Activated CD4-positive, alpha-beta memory T cell treated with anti-CD3 and anti-CD28 coated beads for 36 hours (primary cell): ENCODE data around the gene RAB6A. TPM values are rescaled to one million over a fixed set of nuclear protein-coding genes. Genes with fewer than 3 reads are reported as not detected.
A peak's percentile ranks its signal among the peaks of the same experiment; 100 is the strongest.
"Not testable (repeated sequence)": the region's sequence is repeated elsewhere in the genome, so short reads cannot be mapped to it uniquely, and the experiment has no call there.

Experiments
- CTCF ChIA-PET: fragments of 350-600 bp; sonication (Branson Sonifier 250); formaldehyde crosslinking; loops from one replicate; lab custom pipeline; 2021; ENCODE audit warnings: antibody characterized with exemption, inconsistent platforms; lab: Charles Lee
- POLR2A ChIA-PET: fragments of 350-600 bp; sonication (Branson Sonifier 250); formaldehyde crosslinking; loops from one replicate; lab custom pipeline; 2021; ENCODE audit warnings: antibody characterized with exemption; lab: Charles Lee
- DNase-seq: peaks from one replicate; pipeline ENCODE4 v3.0.0-alpha.2; 2020
- H3K27ac Mint-ChIP-seq: one replicate; pipeline ENCODE4 v1.8.0; 2021; ENCODE audit warnings: mixed read lengths
- H3K27me3 Mint-ChIP-seq: one replicate; pipeline ENCODE4 v1.8.0; 2021; ENCODE audit warnings: mixed read lengths
- H3K36me3 Mint-ChIP-seq: one replicate; pipeline ENCODE4 v1.8.0; 2021; ENCODE audit warnings: mixed read lengths
- H3K4me1 Mint-ChIP-seq: one replicate; pipeline ENCODE4 v1.8.0; 2021; ENCODE audit warnings: low read depth, mixed read lengths
- H3K4me3 Mint-ChIP-seq: one replicate; pipeline ENCODE4 v1.8.0; 2021; ENCODE audit warnings: mild to moderate bottlenecking, mixed read lengths
- H3K9me3 Mint-ChIP-seq: one replicate; pipeline ENCODE4 v1.8.0; 2021; ENCODE audit warnings: mixed read lengths
- intact Hi-C: fragments of 100-400 bp; cut with micrococcal nuclease; formaldehyde crosslinking; loops from one replicate; pipeline ENCODE4 v1.15.1; 2023
- total RNA-seq, 2 experiments: library from RNA; stranded (reverse); gene quantifications; one replicate each; pipeline ENCODE4 v1.2.3, GENCODE V29; 2021

RAB6A gene
- total RNA-seq, 2 experiments from 2014 or later, result 66.0 to 71.0 TPM

DNA sequence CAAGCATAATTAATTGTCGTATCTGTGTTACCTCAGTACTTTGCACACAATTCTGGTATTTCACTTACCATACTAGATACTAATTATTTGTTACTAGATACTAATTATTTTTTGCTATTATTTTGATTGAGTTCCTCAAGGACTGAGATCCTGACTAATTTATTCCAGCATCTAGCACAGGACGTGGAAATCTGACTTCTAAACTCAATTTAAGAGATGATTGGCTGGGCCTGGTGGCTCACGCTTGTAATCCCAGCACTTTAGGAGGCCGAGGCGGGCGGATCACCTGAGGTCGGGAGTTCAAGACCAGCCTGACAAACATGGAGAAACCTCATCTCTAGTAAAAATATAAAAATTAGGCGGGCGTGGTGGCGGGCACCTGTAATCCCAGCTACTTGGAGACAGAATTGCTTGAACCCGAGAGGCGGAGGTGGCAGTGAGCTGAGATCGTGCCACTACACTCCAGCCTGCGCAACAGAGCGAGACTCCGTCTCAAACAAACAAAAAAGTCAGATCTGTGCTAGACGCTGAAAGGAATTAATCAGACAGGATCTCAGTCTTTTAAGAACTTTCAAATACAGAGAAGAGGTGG lies 26.3 kb upstream of the RAB6A start:
- H3K36me3 Mint-ChIP-seq, result peaks cover 2% of the 10 kb centered on the region
- H3K9me3 Mint-ChIP-seq, result no peaks in the 10 kb centered on the region
- ChIA-PET POLR2A (interaction anchor here (1.8 to 2.1 kb wide), 2 partner anchors 8 to 26 kb away, joined by 14 to 16 read pairs; partner anchors contain the start of gene RAB6A), CTCF (no interaction called here)
- H3K27me3 Mint-ChIP-seq, result no peaks in the 10 kb centered on the region
- peak overlapping the region; percentile 99 for H3K4me3 Mint-ChIP-seq
- peaks cover 18% of the 10 kb centered on the region for H3K4me1 Mint-ChIP-seq
- intact Hi-C loops, result loop anchor here (1.0 to 5.0 kb wide), 3 partner anchors 8 to 195 kb away; partner anchors contain the start of genes RAB6A and UCP2
- DNase-seq, result peak; percentile 18
- peak overlapping the region; percentile 97 for H3K27ac Mint-ChIP-seq

- not testable (repeated sequence) for H3K4me3 Mint-ChIP-seq, H3K36me3 Mint-ChIP-seq, DNase-seq, H3K27me3 Mint-ChIP-seq, H3K9me3 Mint-ChIP-seq, H3K27ac Mint-ChIP-seq
- intact Hi-C loops, result loop anchor here (5.0 kb wide), 1 partner anchor 197 kb away; the partner anchor contains the start of gene UCP2
- ChIA-PET POLR2A (interaction anchor here (0.6 kb wide), 1 partner anchor 24 kb away, joined by 3 read pairs; no protein-coding TSS in a partner anchor), CTCF (interaction anchor here (0.7 kb wide), 1 partner anchor 14 kb away, joined by 3 read pairs; no protein-coding TSS in a partner anchor)
- H3K4me1 Mint-ChIP-seq, result peaks cover 17% of the 10 kb centered on the region
These were observed 24.6 kb upstream of the RAB6A start for GRCh38 chr11:73785467-73785866.

- Mint-ChIP-seq H3K27me3 (no peaks in the 10 kb centered on the region), H3K27ac (no peak overlapping the region), H3K9me3 (no peaks in the 10 kb centered on the region), H3K36me3 (no peaks in the 10 kb centered on the region), H3K4me1 (peaks cover 18% of the 10 kb centered on the region), H3K4me3 (no peak overlapping the region)
- DNase-seq, result no peak
- intact Hi-C loops, result loop anchor here (5.0 kb wide), 1 partner anchor 198 kb away; the partner anchor contains the start of gene UCP2
- ChIA-PET POLR2A (interaction anchor here (0.6 kb wide), 1 partner anchor 24 kb away, joined by 3 read pairs; no protein-coding TSS in a partner anchor), CTCF (interaction anchor here (0.7 kb wide), 1 partner anchor 13 kb away, joined by 3 read pairs; no protein-coding TSS in a partner anchor)
These were observed 23.9 kb upstream of the RAB6A start for GRCh38 chr11:73784734-73785133.

GRCh38 chr11:73784080-73784634 lies 23.3 kb upstream of the RAB6A start:
- CTCF ChIA-PET, result no interaction called here
- intact Hi-C loops, result no loop called here
- no peaks in the 10 kb centered on the region for H3K27me3 Mint-ChIP-seq
- no peak for DNase-seq
- no peak overlapping the region for H3K4me3 Mint-ChIP-seq
- H3K36me3 Mint-ChIP-seq, result no peaks in the 10 kb centered on the region
- peaks cover 14% of the 10 kb centered on the region for H3K4me1 Mint-ChIP-seq
- H3K27ac Mint-ChIP-seq, result no peak overlapping the region
- H3K9me3 Mint-ChIP-seq, result no peaks in the 10 kb centered on the region
- POLR2A ChIA-PET, result no interaction called here

GRCh38 chr11:73783483-73784020 lies 22.7 kb upstream of the RAB6A start:
- Mint-ChIP-seq H3K27ac (no peak overlapping the region), H3K36me3 (no peaks in the 10 kb centered on the region), H3K4me1 (peaks cover 14% of the 10 kb centered on the region), H3K4me3 (no peak overlapping the region), H3K9me3 (no peaks in the 10 kb centered on the region), H3K27me3 (no peaks in the 10 kb centered on the region)
- intact Hi-C loops, result no loop called here
- ChIA-PET CTCF (no interaction called here), POLR2A (no interaction called here)
- DNase-seq, result no peak

- ChIA-PET POLR2A (no interaction called here), CTCF (no interaction called here)
- no peak for DNase-seq
- Mint-ChIP-seq H3K4me1 (peaks cover 11% of the 10 kb centered on the region), H3K27me3 (no peaks in the 10 kb centered on the region), H3K27ac (no peak overlapping the region), H3K9me3 (no peaks in the 10 kb centered on the region), H3K4me3 (no peak overlapping the region), H3K36me3 (no peaks in the 10 kb centered on the region)
- intact Hi-C loops, result no loop called here
These were observed 20.4 kb upstream of the RAB6A start for GRCh38 chr11:73781303-73781702.

- no peaks in the 10 kb centered on the region for H3K36me3 Mint-ChIP-seq
- POLR2A ChIA-PET, result interaction anchor here (0.6 to 2.4 kb wide), 6 partner anchors 9 to 240 kb away, joined by 3 to 37 read pairs (median 6); partner anchors contain the start of genes COA4, MRPL48, PAAF1 and RAB6A
These were observed 18.4 kb upstream of the RAB6A start for GRCh38 chr11:73779084-73779902.

DNA sequence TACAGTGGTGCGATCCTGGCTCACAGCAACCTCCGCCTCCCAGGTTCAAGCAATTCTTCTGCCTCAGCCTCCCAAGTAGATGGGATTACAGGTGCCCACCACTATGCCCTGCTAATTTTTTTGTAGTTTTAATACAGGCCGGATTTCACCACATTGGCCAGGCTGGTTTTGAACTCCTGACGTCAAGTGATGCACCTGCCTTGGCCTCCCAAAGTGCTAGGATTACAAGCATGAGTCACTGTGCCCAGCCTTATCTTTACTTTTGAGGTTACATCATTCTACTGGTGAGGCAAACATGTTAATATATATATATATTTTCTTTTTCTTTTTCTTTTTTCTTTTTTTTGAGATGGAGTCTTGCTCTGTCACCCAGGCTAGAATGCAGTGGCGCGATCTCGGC lies 9.9 kb upstream of the RAB6A start:
- H3K36me3 Mint-ChIP-seq, DNase-seq, CTCF ChIA-PET, H3K27ac Mint-ChIP-seq, intact Hi-C loops, H3K27me3 Mint-ChIP-seq, POLR2A ChIA-PET, H3K4me1 Mint-ChIP-seq, H3K9me3 Mint-ChIP-seq, H3K4me3 Mint-ChIP-seq: not testable (repeated sequence)

More at GRCh38 chr11:73779084-73779902, 18.4 kb upstream of the RAB6A start:
- Mint-ChIP-seq H3K9me3 (no peaks in the 10 kb centered on the region), H3K4me3 (peak overlapping the region; percentile 87), H3K27ac (peak overlapping the region; percentile 97), H3K27me3 (no peaks in the 10 kb centered on the region), H3K4me1 (peaks cover 11% of the 10 kb centered on the region)
- DNase-seq, result peak; percentile 99
- CTCF ChIA-PET, result interaction anchor here (1.3 to 1.9 kb wide), 4 partner anchors 9 to 154 kb away, joined by 3 to 17 read pairs (median 5); partner anchors contain the start of gene RAB6A
- intact Hi-C loops, result loop anchor here (1.0 kb wide), 3 partner anchors 8 to 392 kb away; partner anchors contain the start of genes C2CD3, MRPL48, PPME1 and RAB6A

DNA sequence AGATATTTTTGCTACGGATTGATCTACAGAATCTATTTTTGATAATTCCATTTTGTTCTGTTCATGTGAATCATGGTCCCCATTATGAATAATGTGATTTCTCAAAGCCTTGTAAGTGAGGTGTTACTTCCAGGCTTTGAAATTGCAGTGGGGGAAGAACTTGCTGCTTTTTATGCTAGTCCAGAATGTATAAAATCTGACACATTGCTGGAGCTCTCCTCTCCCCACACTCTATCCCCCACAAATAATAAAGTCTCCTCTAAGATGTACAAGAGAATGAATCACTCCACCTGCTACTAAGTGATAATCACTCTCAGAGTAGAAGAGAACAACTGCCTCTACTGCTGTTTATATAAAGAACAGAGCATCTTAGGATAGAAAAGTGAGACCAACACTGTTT lies 5.9 kb upstream of the RAB6A start:
- no peak overlapping the region for H3K27ac Mint-ChIP-seq
- DNase-seq, result no peak
- H3K36me3 Mint-ChIP-seq, result no peaks in the 10 kb centered on the region
- H3K9me3 Mint-ChIP-seq, result no peaks in the 10 kb centered on the region
- CTCF ChIA-PET, result no interaction called here
- H3K4me3 Mint-ChIP-seq, result no peak overlapping the region
- intact Hi-C loops, result no loop called here
- POLR2A ChIA-PET, result interaction anchor here (1.7 kb wide), 1 partner anchor 13 kb away, joined by 5 read pairs; no protein-coding TSS in a partner anchor
- H3K4me1 Mint-ChIP-seq, result no peaks in the 10 kb centered on the region
- peaks cover 7% of the 10 kb centered on the region for H3K27me3 Mint-ChIP-seq

DNA sequence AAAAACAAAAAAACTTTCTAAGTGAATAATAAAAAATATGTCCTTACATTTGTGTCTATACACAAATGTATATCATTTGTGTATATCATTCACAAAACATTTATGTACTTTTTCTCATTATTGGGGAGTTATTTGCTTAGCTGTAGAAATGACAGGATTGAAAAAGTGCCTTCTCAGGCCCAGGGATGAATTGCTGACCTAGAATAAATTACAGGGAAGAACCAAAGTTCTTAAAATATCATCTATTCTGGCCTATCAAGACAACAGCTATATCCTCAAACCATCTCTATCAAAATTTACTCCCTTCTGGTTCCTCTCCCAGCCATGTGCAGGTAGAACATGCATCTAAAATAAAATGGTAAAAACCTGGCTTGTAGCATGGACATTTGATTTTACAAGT lies 1.9 kb upstream of the RAB6A start:
- H3K27ac Mint-ChIP-seq, result no peak overlapping the region
- H3K4me3 Mint-ChIP-seq, result no peak overlapping the region
- ChIA-PET POLR2A (interaction anchor here (0.6 kb wide), 1 partner anchor 16 kb away, joined by 3 read pairs; no protein-coding TSS in a partner anchor), CTCF (interaction anchor here (2.9 kb wide), 1 partner anchor 17 kb away, joined by 17 read pairs; no protein-coding TSS in a partner anchor)
- intact Hi-C loops, result no loop called here
- no peak for DNase-seq
- H3K36me3 Mint-ChIP-seq, result peaks cover 7% of the 10 kb centered on the region
- no peaks in the 10 kb centered on the region for H3K9me3 Mint-ChIP-seq
- peaks cover 21% of the 10 kb centered on the region for H3K4me1 Mint-ChIP-seq
- H3K27me3 Mint-ChIP-seq, result peaks cover 7% of the 10 kb centered on the region

DNA sequence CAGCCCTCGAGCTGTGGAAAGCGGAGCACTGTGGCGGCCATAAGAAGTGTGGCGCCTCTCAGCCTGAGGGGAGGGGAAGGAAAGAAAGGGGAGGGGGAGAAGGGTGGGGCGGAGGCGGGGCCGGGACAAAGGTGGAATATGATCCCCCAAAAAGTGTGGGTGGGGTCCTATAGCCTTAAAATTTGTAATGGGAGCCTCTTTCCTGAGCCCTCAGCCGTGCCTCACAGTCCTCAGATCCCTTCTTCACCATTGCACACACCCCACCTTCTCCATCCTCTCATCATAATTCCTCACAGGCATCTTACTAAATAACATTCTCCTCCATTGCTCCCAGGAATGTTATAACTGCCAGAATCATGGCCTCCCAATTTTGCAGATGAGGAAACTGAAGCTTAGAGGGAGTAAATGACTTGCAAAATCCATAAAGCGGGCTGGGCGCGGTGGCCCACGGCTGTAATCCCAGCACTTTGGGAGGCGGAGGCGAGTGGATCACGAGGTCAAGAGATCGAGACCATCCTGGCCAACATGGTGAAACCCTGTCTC lies 600 bp upstream of the RAB6A start:
- Mint-ChIP-seq H3K9me3 (no peaks in the 10 kb centered on the region), H3K27me3 (no peaks in the 10 kb centered on the region), H3K4me3 (peak overlapping the region; percentile 71), H3K27ac (peak overlapping the region; percentile 83), H3K4me1 (peaks cover 24% of the 10 kb centered on the region), H3K36me3 (peaks cover 7% of the 10 kb centered on the region)
- intact Hi-C loops, result loop anchor here (1.0 to 2.0 kb wide), 3 partner anchors 18 to 115 kb away; partner anchors contain the start of genes COA4, MRPL48 and PAAF1
- DNase-seq, result no peak
- CTCF ChIA-PET, result interaction anchor here (0.6 to 2.9 kb wide), 4 partner anchors 18 to 805 kb away, joined by 3 to 17 read pairs (median 4); partner anchors contain the start of gene MRPL48
- POLR2A ChIA-PET, result interaction anchor here (0.6 to 2.1 kb wide), 7 partner anchors 15 to 409 kb away, joined by 3 to 37 read pairs (median 4); partner anchors contain the start of genes C2CD3, MRPL48 and PPME1
